Activated CD4-positive, alpha-beta T cell treated with anti-CD3 and anti-CD28 coated beads for 4 hours (primary cell): ENCODE data around the gene RPH3AL.
"Not testable (repeated sequence)": the region's sequence is repeated elsewhere in the genome, so short reads cannot be mapped to it uniquely, and the experiment has no call there.

Experiments used
- DNase-seq, 2 donors: peaks; one replicate each; pipeline ENCODE4 v3.0.0-alpha.2; 2020

Gene RPH3AL

DNA sequence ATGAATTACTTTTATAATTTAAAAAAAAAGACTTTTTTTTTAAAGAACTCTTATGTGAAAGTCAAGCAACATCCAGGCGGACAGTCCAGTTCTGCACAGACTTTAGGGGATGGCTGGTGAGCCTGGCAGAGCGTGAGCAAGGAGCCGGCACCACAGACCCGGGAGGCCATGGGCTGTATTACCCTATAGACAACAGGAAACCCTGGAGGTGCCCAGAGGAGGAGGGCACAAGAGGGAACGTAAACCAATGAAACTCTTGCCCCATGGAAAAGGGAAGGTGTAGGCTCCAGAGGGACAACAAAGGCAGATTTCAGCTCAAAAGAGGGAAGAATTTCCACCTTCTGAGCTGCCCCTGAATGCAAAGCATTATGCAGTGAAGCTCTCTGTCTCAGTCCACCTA is 25.5 kb upstream of the RPH3AL start:
- no peak for DNase-seq

DNA sequence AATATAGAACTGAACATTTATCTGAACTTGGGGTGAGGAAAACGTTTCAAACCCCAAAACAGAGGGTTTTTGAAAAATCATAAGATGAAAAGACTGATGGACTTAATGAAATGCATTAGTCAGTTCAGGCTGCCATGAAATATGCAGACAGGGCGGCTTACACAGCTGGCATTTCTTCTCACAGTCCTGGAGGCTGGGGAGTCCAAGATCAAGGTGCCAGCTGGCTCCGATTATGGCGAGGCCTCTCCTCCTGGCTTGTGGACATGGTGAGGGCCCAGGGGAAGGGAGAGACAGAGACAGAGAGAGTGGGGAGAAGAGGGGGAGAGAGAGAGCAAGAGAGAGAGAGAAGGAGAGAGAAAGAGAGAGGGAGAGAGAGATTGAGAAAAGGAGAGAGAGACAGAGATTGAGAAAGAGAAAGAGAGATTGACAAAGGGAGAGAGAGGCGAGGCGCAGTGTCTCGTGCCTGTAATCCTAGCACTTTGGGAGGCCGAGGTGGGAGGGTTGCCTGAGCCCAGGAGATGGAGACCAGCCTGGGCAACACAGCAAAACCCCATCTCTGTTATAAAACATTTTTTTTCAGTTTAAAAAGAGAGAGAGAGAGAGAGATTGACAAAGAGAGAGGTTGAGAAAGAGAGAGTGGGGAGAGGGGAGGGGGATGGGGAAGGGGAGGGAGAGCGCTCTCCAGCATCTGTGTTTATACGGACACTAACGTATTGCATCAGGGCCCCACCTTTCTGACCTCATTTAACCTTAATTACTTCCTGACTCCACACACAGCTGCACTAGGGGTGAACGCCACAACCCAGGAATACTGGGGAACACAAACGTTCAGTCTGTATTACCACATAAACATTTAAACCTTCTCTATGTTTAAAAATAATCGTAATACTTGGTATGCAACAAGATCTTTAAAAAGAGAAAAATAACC is 24.6 kb upstream of the RPH3AL start:
- no peak for DNase-seq

DNA sequence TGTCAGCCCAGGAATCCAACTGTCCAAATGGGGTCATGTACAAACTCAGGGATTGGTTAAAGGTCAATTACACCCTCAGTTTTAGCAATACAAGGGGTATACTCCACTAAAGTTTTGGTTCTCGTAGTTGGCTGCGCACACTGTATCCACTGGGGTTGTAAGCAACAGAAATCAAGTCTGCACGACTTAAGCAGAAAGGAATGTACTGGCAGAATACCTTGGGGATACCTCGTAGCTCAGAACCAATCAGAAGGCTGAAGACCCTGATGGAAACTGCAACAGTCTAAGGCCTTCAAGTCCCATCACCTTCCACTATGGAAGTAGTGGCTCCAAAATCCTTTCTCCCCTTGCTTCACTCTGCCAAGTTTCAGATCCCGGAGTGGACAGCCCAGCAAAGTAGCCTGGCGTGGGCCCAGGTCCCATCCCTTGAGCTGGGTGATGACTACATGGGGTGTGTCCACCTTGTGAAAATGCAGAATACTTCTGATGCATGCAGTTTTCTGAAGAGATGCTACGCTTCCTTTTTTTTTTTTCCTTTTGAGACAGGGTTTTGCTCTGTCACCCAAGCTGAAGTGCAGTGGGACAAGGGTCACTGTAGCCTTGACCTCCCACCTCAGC is 21.1 kb upstream of the RPH3AL start:
- DNase-seq, result no peak

DNA sequence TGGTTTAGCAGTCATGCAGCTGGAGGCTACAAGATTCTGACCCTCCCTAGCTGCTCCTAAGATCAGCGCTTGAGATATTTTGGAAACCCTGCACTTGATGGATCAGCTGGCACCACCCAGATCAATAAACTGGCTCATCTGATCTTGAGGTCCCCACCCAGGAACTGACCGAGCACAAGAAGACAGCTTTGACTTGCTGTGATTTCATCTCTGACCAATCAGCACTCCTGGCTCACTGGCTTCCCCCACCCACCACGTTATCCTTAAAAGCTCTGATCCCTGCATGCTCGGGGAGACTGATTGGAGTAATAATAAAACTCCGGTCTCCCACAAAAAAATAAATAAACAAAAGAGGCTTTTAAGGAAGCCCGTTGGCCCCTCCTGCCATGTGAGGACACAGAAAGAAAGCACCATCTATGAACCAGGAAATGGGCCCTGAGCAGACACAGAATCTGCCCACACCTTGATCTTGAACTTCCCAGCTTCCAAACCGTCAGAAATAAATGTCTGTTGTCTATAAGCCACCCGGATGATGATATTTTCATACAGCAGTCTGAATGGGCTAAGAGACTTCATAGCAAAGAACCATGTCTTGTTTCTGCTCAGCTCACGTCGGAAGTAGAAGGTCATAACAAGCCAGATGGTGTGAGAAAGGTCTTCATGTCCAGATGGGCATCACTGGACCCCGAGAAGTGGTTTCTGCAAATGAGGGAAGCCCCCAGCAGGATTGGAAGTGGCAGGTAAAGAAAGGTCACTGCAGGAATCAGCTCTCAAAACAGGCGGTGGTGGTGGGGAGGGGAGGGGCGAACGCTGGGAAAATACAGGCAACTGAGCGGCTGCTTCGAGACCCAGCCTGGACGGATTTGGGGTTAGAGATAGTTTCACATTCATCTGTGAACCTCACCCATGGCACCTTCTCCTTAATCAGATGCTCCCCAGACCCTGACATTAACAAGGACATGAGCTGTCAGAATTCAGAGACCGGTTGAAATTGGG is 19.8 kb upstream of the RPH3AL start:
- DNase-seq, result no peak

DNA sequence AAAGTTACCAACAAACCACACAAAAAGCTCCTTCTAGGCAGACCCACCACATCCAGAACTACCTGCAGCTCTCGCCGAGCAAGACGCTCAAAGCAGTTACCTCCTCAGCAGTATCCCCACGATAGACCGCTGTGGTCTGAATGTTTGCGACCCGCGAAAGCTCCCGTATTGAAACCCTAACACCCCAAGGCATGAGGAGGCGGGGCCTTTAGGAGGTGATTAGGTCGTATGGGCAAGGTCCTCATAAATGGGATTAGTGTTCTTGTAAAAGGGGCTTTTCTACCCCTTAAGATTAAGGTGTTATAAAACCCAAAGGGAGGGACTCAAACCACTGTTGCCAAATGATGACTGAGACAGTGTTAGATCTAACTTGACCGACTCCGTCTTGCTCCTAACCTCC is 19.0 kb upstream of the RPH3AL start:
- no peak for DNase-seq

DNA sequence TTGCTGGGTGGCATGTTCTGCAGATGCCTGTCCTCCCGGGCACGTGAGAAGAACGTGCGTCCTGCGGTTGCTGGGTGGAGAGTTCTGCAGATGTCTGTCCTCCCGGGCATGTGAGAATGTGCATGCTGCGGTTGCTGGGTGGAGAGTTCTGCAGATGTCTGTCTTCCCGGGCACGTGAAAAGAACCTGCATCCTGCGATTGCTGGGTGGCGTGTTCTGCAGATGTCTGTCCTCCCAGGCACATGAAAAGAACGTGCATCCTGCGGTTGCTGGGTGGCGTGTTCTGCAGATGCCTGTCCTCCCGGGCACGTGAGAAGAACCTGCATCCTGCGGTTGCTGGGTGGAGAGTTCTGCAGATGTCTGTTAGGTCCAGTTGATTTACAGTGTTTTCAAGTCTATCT is 15.0 kb upstream of the RPH3AL start:
- not testable (repeated sequence) for DNase-seq

DNA sequence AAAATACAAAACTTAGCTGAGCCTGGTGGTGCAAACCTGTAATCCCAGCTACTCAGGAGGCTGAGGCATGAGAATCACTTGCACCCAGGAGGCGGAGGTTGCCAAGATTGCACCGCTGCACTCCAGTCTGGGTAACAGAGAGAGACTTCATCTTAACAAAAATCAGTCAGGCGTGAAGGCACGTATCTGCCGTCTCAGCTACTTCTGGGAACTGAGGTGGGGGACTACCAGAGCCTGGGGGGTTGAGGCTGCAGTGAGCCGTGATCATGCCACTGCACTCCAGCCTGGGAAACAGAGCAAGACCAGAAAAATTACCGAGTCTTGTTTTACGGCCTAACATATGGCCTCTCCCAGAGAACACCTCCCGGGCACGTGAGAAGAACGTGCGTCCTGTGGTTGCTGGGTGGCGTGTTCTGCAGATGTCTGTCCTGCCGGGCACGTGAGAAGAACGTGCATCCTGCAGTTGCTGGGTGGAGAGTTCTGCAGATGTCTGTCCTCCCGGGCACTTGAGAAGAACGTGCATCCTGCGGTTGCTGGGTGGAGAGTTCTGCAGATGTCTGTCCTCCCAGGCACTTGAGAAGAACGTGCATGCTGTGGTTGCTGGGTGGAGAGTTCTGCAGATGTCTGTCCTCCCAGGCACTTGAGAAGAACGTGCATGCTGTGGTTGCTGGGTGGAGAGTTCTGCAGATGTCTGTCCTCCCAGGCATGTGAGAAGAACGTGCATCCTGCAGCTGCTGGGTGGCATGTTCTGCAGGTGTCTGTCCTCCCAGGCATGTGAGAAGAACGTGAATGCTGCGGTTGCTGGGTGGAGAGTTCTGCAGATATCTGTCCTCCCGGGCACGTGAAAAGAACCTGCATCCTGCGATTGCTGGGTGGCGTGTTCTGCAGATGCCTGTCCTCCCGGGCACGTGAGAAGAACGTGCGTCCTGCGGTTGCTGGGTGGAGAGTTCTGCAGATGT is 14.3 kb upstream of the RPH3AL start:
- not testable (repeated sequence) for DNase-seq

DNA sequence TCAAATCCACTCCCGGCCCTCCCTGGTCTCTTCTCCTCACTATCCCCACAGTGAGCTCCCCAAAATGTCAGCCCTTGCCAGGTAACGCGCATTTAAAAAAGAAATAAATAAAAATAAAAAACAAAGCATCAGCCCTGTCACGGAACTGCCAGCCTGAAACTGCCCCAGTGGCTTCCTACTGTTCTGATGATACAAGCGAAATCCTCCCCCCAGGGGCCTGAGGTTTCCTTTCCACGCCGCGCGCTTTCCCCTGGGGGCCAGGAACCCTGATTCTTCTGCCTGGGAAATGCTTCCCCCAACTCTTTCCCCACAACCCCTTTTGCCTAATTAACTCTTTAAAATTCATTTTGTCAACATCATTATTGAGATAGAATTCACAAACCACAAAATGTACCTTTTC is 12.2 kb upstream of the RPH3AL start:
- no peak for DNase-seq

DNA sequence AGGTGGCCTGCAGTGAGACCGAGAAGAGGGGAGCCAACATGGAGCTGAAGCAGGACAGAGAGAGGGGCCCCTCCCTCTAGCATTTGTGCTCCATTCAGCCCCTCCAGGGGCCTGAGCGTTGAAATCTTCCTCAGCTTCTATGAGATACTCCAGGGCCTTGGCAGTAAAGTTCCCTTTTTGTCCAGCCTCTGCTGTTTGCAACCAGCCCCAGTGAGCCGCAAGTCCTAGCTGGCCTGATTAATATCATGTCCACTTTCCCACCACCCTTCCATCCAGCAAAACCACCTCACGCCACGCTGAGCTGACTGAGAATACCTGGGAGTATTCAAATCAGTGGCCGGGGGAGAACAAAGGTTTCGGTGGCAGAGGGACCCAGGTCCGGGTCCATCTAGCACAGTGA is 11.7 kb upstream of the RPH3AL start:
- no peak for DNase-seq

DNA sequence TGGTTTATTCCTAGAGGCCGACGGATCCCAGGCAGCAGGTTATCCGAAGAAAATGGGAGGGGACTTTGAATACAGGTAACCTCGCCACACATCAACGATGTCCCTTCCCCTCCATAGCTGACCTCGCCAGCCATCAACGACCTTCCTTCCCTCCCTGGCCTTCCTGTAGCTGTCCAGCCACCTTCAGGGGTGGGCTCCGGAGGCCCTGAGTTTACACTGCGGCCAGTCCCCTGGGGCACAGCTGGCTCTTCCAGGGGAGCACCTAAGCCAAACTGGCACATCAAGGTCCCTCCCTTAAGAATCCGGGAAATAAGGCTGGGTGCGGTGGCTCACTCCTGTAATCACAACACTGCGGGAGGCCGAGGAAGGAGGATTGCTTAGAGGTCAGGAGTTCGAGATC is 10.1 kb upstream of the RPH3AL start:
- no peak for DNase-seq

DNA sequence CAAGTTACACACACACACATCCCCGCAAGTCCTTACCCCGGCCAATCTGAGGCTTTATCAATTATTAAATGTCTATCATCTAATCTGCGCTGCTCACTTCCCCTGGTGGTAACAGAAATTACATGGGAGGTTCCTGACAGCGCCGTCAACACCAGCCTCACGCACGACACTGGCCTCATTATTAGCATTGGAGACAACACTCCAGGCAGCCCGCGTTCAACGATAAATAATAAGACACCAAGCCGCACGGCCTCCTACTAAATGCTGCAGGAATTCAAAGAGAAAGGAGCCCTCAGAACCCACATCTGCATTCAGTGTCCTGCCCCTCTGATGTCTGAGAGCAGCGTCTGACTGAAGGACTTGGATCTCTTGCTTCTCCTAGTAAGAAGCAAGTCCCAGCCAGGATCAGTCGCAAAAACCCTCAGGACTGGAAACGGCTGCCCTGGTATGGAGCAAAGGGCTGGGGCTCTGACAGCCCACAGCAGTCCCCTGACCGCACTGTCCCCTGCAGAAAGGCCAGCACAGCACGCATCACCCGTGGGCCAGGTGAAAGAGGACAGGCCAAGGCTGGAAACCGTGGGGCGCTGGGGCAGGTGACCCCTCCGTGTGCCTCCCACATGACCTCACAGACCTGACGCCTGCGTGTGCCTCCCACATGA is 7.6 kb upstream of the RPH3AL start:
- DNase-seq, result no peak

DNA sequence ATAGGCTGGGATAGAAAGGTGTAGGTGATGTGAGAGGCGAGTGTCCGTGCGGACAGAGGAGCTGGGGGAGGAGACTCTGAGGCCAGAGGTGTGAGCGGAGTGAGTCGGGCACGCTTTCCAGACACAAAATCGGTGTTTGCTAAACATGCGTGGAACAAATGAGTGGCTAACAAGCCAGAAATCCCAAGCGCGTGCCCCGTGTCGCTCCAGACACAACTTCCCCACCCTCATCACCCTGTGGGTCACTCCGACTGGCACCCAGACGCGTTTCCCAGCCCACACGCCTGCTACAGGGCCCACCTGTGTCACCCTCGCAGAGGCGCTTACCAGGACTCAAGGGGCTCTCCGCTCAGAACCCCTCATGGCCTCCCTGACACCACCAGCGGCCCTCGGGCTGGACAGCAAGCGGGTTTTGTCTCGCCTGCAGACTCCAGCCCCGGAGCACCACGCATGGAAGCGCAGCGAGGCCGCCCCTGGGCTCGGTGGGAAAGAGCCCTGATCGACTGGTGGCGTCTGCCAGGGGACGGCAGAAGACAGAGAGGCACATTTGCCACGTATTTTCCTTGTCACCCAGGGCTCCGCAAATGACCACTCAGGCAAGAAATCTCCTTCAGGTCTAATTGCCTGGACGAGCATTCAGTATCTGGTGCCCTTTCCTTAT is 6.0 kb upstream of the RPH3AL start:
- no peak for DNase-seq

DNA sequence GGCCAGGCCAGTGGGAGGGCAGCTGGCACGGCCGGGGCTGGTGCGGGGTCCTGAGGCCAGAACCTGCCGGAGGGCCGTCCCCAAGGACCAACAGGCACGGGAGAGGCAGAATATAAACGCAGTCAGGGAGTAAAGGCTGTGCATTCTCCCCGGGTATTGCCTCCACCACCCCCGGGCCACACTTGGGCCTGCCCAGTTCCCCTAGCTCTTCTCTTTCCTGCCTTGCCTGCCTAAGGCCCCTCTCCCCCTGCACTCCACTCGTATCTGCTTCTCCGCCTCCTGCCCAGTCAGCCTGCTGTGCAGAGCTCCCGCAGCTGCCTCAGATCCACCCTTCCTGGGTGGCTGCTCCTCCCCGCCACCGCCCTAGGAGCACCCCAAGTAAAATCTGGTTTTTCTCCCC is 5.0 kb upstream of the RPH3AL start:
- no peak for DNase-seq

DNA sequence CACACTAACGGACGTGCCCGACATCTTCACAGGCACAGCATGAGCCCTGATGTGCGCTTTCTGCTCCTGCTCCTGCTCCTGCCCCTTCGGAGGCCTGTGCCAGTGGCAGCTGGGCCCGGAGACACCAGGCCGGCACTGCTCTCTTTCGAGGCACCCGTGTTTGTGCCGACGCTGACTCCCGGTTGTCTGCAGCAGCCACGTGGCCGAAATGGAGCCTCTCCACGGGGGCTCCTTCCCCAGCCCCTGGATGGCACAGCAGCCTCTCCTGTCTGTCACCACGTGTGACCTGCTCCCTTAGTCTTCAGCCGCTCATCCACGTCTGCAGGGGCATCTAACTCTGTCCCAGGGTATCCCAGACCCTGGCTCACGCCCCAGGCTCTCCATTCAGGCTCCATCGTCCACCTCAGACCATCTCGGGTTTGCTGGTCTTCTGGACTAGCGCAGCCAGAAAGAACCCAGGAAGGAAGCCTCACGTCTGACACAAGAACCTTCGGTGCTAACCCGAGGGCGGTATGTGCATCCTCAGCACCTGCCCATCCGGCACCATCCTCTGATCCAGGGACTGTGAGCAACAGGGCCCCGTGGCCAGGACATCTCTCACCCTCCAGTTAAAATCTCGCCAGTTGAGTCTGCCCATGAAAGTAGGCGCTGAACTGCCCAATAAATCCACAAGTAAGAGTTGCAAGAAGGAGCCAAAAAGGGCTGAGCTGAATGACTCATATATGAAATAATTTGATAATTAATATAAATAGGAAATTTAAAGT is 4.2 kb upstream of the RPH3AL start:
- DNase-seq, result no peak

DNA sequence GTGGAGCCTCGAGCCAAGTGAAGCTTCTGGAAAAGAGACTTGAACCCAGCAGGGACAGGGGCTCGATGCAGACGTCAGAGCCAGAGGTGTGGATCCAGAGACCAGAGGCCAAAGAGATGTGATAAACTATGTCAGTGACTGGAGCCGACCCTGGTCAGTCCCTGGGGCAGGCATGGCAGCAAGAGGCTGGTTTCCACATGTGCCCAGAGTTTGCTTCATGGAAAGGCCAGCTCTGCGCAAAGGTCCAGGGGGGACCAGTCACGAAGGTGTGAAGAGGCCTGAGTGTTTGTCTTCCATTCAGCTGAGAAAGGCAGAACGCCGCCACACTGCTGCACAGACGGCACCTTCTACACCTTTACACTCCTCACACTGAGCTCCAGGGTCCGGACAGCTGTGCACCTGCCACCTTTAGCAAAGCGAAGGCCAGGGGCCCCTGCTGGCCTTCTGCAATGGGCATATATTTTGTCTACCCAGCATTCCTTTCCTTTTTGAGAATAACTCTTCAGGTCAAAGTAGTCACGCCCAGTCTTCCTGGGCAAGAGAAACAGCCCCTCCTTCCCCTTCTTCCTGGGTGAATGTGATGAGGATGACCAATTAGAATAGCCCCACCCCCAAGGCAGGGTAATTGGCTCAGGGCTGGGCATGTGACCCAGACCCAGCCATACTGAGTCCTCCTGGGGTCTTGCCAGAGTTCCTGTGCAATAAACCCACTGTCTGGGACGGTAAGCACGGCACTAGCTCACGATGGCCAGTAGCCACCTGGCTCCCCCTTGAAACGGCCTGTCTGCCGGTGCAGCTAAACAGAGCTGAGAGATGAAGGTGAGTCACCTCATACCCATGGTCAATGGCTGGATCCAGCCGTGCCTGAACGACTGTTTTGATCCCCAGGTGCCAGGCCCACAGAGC is 2.3 kb upstream of the RPH3AL start:
- no peak for DNase-seq

DNA sequence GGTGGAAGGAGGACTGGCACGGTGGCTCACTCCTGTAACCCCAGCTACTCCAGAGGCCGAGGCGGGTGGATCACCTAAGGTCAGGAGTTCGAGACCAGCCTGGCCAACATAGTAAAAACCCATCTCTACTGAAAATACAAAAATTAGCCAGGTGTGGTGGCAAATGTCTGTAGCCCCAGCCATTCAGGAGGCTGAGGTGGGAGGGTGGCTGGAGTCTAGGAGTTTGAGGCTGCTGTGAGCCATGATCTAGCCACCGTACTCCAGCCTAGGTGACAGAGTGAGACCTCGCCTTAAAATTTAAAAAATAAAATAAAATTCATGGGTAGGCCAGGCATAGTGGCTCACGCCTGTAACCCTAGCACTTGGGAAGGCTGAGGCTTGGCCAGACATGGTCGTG is 1.2 kb upstream of the RPH3AL start:
- no peak for DNase-seq

DNA sequence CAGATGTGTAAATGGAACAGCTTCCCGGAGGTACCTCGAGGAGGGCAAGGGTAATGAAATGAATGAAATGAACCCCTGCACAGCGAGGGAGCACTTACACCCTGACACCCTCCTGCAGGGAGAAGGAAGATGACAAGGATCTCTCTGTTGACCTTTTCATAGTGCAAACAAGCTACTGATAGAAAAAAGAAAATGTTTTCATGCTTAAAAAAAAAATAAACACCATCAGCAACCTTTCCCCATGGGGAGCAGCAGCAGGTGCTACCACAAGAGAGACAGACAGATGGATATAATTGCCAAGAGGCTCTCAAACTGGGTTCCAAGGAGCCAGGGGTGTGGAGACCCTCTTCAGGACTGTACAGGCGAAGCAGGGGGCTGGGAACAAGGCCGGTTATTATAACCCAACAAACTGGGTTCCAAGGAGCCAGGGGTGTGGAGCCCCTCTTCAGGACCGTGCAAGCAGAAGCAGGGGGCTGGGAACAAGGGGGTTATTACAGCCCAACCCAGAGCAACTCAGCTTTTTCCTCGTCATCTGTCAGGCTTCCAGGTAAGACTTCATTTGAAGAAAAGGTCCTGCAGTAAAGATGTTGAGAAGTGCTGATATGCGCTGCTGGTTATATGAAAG is 718 bp upstream of the RPH3AL start:
- no peak for DNase-seq

DNA sequence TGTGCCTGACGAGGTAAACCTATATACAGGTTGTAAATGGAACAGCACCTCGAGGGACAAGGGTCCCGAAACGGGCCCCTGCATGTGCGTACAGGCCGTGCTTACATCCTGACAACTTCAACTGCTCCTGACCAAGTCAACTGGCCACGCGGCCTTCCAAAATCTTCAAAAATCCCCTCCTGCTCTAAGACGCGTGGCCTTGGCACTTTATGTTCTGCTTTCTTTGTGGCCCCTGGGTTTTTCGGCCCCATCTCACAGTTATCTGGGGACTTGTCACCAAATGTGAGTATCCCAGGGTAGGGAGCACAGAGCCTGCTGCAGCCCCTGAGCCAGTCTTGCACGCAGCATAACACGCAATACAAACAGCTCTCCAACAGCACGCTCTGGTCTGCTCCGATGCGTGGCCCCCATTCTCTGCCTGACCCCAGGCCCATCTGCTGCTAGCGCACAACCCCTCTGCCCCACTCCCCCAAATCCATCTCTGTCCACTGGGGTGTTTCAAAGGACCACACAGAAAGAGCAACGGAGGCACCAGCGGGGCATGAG is 659 bp downstream of the RPH3AL start:
- DNase-seq, result no peak

DNA sequence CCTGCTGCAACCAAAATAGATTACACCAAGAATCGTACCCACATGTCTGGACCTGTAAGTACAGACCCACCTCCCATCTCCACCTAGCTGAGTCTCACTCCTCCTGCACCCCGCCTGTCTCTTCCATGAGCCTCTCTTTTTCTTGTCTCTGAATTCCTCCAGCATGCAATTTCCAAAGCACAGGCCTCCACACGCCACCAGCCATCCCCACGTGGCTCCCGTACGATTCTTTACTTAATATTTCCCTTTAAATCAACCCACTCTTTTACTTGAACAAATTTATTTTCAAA is 1.2 kb downstream of the RPH3AL start:
- DNase-seq, result no peak
